ENCODE measurements around the gene FKBP4.
"Not testable (repeated sequence)": the region's sequence is repeated elsewhere in the genome, so short reads cannot be mapped to it uniquely, and the experiment has no call there.

Gene FKBP4, protein sequence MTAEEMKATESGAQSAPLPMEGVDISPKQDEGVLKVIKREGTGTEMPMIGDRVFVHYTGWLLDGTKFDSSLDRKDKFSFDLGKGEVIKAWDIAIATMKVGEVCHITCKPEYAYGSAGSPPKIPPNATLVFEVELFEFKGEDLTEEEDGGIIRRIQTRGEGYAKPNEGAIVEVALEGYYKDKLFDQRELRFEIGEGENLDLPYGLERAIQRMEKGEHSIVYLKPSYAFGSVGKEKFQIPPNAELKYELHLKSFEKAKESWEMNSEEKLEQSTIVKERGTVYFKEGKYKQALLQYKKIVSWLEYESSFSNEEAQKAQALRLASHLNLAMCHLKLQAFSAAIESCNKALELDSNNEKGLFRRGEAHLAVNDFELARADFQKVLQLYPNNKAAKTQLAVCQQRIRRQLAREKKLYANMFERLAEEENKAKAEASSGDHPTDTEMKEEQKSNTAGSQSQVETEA

DNA sequence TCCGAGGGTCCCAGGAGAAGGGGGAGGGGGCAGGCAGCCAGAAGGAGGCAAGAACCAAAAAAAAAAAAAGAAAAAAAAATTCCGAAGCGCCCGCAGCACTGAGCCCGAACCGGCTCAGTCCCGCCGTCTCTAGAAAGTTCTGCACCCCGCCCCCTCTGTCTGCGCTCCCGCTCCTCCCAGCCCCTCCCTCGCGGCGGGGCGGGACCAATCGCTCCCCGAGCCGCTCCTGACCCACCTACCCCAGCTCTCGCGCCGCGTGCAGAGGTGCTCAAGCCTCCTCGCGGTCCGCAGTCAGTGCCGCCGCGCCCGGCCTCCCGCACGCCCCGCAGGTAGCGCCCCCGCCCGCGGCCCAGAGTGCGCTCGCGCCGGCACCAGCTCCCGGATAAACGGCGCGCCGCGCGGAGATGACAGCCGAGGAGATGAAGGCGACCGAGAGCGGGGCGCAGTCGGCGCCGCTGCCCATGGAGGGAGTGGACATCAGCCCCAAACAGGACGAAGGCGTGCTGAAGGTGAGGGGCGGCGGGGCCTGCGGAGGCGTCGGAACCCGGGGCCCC is at the start of gene FKBP4:
Gene FKBP4 (plus strand): TSS at position 235 of the 554 bp plus-strand sequence. CDS start 170 bp downstream, at position 405.
- DNase-seq (ENCODE audit: low read depth in 2 of 2), result peak; percentile 83 to 84

DNA sequence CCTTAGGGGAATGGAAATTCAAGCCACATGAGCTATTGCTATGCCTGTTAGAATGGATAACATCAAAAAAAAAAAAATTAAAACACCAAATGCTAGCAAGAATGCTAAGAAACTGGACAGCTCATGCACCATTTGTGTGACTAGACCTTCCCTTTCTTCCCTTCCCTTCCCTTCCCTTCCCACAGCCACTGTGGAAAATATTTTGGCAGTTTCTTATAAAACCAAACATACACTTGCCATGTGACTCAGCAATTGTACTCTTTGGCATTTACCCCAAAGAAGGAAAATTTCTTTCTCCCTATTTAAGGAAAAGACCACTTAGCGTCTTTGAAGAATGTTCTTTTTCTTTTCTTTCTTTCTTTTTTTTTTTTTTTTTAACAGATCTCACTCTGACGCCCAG is 49.1 kb upstream of the FKBP4 start:
- no peak for DNase-seq (ENCODE audit: low read depth in 2 of 2)

DNA sequence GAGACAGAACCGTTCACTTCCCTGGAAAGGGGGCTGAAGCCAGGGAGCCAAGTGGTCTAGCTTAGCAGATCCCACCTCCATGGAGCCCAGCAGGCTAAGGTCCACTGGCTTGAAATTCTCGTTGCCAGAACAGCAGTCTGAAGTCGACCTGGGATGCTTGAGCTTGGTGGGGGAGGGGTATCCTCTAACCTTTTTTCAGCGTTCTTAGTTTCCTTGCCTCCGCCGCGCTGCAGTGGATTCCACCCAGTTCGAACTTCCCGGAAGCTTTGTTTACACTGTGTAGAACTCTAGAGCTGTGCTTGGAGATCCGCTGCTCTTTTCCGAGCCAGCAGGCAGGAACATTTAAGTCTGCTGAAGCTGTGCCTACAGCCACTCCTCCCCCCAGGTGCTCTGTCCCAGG is 45.2 kb upstream of the FKBP4 start:
- DNase-seq (ENCODE audit: low read depth in 2 of 2), result no peak

DNA sequence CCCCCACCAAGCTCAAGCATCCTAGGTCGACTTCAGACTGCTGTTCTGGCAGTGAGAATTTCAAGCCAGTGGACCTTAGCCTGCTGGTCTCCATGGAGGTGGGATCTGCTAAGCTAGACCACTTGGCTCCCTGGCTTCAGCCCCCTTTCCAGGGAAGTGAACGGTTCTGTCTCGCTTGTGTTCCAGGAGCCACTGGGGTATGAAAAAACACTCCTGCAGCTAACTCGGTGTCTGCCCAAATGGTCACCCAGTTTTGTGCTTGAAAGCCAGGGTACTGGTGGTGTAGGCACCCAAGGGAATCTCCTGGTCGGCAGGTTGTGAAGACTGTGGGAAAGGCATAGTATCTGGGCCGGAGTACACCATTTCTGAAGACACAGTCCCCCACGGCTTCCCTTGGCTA is 44.6 kb upstream of the FKBP4 start:
- no peak for DNase-seq (ENCODE audit: low read depth in 2 of 2)

DNA sequence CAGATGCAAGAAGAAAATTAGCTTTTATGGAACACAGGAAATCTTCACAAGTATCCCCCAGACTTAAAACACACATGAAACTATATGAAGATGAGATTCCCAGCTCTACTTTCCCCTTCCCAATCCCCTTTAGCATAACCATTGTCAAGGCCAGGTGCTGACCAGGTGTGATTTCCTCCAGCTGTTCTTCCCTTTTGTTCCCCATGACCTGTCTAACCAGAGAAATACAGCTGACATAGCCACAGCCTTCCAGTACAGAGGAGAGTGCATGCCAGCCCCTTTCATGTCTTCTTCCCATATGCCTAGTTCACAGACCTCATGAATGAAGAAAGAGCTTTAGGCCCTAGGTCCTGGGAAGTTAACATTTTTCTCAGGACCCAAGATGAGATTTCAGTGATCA is 43.5 kb upstream of the FKBP4 start:
- no peak for DNase-seq (ENCODE audit: low read depth in 2 of 2)

DNA sequence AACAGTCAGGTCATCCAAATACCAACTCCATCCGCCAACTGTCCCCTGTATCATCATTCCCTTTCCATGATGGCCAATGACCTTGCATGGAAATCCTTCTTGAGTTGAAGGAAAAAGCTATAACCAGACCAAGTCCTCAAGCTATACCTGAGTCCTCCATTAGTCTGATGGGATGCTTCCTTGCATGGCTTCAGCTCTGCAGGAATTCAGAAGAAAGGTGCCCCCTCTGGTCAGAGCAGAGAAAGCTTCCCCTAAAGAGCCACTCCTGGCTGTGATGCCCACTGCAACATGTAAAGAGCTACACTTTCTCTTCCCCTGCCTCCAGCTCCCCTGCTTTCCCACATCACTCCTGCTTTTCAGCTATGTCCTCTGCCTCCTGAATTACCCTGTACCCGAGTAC is 43.1 kb upstream of the FKBP4 start:
- no peak for DNase-seq (ENCODE audit: low read depth in 2 of 2)

DNA sequence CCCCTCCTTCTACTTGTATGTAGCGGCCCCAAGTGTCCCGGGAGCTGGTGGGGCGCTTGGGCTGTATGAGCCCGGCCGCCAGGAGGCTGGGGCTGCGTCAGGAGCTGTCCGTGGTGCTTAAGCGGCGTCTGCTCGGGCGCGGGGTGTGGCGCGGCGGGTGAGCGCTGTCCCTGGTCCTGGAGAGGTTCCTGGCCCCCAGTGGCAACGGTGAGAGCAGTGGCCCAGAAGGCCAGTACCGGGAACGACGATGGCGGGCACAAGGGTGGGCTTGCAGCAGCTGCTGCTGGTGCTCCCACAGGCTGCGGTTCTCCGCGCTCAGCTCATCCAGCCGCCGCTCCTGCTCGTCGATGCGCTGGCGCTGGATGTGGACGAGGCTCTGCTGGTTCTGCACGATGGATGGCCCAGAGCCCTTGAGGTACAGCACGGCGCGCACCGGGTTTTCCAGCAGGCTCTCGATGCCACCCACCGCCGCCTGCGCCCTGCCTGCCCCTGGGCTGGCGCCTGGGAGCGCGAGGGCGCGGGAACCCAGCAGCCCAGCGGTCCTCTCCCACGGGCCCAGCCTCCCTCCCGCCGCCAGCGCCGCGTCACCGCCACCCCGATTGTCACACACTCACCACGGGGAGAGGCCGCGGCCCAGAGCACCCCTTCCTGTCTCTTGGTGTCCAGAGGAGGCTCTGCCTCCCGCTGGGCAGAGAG is 41.9 kb upstream of the FKBP4 start:
- DNase-seq (ENCODE audit: low read depth in 2 of 2), result peak; percentile 56 to 67

DNA sequence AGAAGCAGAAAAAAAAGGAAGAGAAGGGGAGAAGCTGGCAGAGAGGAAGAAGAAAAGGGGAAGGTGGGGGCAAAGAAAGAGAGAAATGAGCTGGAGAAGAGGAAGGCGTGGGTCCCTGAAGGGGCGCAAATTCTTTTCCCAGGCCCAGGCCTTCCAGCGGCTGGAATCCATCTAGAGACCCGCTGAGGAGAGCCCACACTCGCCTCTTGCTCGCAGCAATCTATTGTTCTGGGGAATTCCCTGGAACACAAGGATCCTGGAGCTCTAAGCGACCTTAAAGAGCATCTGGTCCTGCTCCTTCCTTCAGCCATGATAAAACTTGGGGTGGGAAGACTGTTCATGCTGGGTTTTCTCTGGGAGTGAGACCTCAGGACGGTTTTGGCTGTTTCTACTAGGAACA is 41.2 kb upstream of the FKBP4 start:
- DNase-seq (ENCODE audit: low read depth in 2 of 2), result no peak

DNA sequence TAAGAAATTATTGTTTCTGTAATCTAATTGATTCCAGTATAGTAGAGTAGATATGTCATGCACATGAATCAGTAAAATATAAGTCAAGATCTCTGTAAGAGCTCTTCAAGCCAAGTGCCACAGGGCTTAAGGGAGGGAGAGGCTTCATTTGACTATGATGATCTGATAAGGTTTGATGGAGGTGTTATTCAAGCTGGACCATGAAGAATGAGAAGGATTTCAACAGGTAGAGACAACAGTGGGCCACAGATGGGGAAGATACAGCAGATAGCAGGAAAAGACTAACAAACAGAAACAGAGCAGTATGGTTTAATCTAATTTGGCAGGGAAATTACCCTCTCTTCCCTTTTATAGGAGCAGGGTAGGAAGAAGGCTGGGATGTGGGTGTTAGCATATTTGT is 40.6 kb upstream of the FKBP4 start:
- no peak for DNase-seq (ENCODE audit: low read depth in 2 of 2)

DNA sequence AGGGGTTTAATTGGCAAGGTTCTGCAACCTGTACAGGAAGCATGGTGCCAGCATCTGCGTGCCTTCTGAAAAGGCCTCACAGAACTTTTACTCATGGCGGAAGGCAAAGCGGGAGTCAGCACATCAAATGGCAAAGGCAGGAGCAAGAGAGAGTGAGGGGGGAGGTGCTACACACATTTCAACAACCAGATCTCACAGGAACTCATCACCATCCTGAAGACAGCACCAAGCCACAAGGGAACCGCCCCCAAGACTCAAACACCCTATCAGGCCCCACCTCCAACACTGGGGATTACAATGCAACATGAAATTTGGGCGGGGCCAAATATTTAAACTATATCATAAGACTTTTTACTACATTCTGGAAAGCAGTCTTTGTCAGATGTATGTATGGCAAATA is 38.0 kb upstream of the FKBP4 start:
- no peak for DNase-seq (ENCODE audit: low read depth in 2 of 2)

DNA sequence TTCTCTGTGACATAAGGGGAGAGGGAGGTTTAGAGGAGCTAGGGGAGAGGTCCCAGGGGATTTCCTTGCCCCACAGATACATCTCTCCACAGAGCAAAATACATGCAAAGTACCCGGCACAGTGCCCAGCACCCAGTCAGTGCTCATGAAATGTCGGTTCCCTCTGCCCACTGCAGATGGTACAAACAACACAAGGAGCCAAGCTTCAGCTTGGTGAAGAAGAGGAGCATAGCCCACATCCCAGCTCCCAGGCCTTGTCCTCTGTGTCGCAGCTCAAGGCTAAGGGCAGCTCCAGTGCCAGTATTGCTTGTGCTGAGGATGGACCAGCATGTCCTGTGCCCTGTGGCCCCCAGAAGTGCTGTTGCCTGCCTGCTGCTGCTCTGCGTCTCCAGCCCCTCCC is 35.0 kb upstream of the FKBP4 start:
- no peak for DNase-seq (ENCODE audit: low read depth in 2 of 2)

DNA sequence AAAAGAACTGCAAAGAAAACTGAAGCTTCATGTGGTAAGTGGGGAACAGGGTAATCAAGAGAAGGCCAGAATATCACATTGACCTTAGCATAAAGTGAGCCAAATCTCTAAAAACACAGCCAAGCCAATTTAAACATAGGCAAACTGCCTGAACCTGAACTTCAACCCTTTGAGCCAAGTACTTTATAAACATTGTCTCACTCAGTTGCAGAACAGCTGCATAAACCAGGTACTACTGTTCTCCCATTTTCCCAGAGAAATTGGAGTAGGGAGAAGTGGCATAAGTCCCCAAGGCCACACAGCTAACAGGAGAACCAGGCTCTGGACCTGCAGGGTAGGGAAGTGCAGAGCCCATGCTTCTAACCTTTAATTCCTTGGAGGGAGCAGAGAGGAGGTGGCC is 30.4 kb upstream of the FKBP4 start:
- no peak for DNase-seq (ENCODE audit: low read depth in 2 of 2)

DNA sequence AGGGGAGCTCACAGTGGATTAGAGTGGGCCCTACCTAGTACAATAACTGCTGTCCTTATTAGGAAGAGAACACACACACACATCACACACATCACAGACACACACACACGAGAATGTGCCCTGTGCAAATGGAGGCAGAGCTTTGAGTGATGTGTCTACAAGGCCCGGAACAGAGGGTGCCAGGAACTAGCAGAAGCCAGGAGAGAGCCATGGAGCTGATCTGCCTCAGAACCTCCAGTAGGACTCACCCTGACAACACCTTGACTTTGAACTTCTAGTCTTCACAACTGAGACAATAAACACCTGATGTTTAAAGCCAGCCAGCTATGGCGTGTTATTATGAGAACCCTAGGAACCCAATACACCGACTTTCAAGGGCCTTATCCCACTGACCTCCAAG is 29.7 kb upstream of the FKBP4 start:
- no peak for DNase-seq (ENCODE audit: low read depth in 2 of 2)

DNA sequence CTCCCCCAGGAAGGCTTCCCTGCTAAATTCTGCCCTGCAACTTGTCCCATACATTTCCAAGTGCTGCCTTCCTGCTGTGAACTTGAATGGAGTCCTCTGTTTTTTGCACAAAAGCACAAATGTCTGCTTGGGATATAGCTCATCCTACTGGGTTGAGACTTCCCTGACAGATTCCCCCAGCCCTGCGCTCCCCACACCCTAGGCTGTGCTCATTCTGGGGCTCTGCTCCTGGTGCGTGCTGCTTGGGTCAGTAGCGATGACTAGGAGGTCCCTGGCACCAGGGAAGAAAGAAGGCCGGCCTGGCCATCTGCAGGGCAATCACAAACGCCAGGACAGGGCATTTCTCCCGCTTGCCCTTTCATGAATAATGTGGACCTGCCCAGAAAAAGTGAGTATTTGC is 29.2 kb upstream of the FKBP4 start:
- DNase-seq (ENCODE audit: low read depth in 2 of 2), result no peak

DNA sequence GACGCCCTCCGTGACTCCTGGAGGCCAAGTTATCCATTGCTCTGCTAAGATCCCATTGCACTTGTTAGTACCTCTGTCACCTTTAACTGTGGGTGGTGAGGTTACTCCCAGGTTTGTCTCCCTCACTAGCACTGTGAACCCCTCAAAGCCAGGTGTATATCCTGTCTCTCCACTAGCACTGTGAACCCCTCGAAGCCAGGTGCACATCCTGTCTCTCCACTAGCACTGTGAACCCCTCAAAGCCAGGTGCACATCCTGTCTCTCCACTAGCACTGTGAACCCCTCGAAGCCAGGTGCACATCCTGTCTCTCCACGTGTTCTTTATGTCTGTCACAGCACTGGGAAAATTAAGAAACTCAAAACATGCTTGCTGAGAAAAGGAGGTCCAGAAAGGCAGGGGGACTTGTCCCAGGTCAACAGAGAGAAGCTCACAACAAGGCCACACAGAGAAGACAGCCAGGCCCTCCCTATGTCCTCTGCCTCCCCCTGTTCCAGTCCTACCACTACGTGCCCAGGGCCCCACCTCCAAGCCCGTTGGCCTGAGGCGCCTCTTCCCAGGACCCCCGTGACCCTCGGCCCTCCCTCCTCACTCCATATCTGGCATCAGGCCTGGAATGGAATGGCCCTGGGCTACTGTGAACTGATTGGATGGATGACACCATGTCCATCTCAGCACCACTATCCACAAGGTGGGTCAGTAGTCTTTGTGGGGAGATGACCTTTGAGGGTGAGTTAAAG is 26.4 kb upstream of the FKBP4 start:
- no peak for DNase-seq (ENCODE audit: low read depth in 2 of 2)

DNA sequence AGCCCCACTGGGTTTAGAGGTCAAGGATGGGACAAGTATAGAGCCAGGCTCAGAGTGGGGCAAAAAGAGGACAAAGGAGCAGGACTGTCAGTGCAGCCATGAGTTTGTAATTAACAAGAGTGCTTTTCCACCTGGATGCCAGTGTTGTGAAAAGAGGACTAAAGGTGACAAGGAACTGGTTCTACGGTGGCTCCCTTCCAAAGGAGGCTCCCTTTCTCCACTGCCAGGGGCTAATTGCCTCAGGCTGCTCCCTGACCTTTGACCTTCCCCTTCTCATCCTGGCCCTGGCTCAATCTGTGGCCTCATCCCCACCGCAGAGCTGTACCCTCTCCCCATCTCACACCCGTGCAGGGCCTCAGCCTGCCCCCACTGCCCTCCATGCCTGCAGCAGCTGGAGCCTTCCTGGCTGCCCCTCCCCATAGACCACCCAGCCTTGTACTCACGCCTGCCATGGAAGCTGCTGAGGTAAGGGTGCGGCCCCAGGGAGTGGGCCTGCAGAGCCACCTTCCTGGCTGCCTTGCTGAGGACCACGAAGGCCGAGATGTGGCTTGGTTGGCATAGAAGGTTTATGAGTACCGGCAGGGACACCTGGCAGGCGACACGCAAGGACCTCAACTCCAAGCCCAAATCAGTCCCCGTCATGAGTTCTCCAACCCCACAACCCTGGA is 24.8 kb upstream of the FKBP4 start:
- DNase-seq (ENCODE audit: low read depth in 2 of 2), result no peak

DNA sequence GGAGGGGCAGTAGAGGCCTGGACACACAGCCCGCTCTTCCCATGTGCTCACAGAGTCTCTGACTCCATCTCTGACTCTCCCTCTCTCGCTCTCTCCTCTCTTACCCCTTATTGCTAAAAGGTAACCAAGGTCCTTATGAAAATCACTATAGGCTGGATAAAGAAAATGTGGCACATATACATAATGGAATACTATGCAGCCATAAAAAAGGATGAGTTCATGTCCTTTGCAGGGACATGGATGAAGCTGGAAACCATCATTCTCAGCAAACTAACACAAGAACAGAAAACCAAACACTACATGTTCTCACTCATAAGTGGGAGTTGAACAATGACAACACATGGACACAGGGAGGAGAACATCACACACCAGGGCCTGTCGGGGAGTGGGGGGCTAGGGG is 24.2 kb upstream of the FKBP4 start:
- DNase-seq (ENCODE audit: low read depth in 2 of 2), result not testable (repeated sequence)

DNA sequence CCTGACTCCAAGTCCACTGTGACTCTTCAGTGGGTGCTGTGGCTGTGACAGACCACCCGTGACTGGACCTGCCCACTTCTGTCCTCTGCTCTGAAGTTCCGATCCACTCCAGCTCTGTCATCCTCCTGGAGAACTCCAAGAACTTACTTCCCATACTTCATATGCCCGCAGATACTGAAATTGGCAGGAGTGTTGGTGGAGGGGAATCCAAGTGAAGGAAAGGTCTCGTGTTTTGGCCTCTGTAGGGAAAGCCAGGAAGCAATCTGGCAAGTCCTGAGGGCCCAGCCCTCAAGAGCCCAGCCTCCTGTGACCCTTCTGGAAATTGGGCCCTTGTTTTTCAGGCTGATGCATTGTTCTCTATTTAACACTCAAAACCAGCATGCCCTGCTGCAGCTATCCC is 22.4 kb upstream of the FKBP4 start:
- DNase-seq (ENCODE audit: low read depth in 2 of 2), result no peak

DNA sequence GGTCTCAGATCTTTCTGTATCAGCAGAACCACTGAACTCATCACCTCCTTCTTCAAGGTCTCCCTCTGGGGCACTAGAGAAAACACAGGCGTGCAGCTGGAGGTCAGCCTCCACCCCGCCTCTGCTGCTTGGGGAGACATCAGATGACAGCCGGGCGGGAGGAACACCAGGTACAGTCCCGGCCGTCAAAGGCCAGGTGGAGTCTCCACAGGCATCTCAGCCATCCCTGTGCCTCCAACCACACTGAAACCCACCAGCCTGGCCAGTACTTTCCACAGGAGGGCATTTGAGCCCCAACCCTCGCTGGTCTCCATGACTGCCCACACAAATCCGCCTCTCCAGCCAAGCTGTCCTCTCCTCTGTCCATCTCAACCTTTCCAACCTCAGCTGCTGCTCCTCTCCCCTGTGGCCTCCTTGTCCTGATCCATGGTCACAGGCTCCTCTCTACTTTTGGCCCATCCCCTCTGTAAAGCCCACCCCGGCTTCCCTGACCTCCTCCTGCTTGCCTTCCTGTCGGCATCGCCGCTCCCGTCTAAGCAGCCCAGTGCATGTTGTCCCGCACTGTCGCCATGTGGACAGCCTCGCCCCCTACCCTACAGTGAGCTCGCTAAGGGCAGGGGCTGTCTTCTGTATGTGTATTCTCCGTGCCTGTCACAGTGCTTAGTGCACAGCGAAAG is 21.4 kb upstream of the FKBP4 start:
- DNase-seq (ENCODE audit: low read depth in 2 of 2), result no peak

DNA sequence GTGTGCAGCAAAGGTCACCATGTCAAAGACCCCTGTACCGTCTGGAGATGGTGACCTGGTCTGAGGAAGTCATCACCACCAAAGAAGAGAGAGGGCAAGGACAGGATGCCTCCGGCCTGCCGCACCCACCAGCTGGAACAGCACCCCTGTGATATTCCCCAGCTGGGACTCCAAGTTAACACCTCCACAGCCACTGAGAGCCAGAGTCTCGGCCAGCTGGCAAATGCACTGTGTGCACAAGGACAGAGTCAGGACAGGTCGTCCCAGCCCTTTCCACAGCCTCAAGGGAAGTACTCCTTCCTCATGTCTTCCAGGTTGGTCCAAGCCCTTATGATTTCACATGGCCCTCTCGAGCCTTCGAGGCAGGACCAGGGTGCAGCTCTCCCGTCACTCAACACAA is 19.3 kb upstream of the FKBP4 start:
- no peak for DNase-seq (ENCODE audit: low read depth in 2 of 2)

DNA sequence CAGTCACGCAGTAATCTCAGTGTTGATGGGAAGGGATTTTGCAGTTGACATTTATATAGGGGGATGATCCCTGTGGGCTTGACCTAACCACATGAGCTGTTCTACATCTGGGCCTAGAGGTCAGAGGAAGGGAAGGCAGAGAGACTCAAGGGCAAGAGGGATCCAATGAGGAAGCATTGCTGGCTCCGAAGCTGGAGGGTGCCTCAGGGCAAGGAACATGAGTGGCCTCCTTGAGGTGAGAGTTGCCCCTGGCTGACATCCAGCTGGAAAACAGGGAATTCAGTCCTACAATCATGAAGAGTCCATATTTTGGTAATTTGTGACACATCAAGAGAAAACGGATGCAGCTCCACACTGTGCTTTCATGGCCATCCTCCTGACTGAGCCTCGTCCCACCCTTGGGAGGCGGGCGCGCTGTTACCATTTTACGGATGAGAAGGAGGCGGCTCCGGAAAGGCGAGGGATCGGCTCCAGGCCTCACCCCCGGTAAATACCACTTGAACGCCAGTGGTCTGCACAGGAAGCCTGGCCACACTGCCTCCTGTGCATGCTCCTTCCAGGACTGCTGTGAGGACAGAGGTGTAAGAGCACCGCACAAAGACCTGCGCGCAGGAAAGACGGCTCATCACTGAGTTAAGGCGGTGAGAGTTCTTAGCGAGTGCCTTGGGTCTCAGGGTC is 18.5 kb upstream of the FKBP4 start:
- DNase-seq (ENCODE audit: low read depth in 2 of 2), result no peak

Measured in stimulated activated CD8-positive, alpha-beta memory T cell treated with anti-CD3 and anti-CD28 coated beads, Interleukin-2, amount 100 ng/mL, for 48 hours (primary cell).